T follicular helper cell (primary cell): ENCODE results near the gene DCBLD1.

Experiments used
- DNase-seq: peaks from one replicate; pipeline ENCODE4 v3.0.0-alpha.2; 2020; ENCODE audit warnings: low read depth

The DCBLD1 gene

GRCh38 chr6:117558818-117559217, 76.3 kb downstream of the DCBLD1 start:
- DNase-seq: no peak

- DNase-seq: no peak
Measured at GRCh38 chr6:117559299-117559698, 76.8 kb downstream of the DCBLD1 start.

- DNase-seq: no peak
Measured at GRCh38 chr6:117561128-117561527, 78.7 kb downstream of the DCBLD1 start.

- DNase-seq: no peak
Measured at GRCh38 chr6:117564681-117565080, 82.2 kb downstream of the DCBLD1 start.

GRCh38 chr6:117568247-117568646, 85.8 kb downstream of the DCBLD1 start:
- no peak for DNase-seq

GRCh38 chr6:117568831-117569410, 86.4 kb downstream of the DCBLD1 start:
- DNase-seq: no peak

GRCh38 chr6:117573006-117573680, 90.7 kb downstream of the DCBLD1 start:
- DNase-seq: no peak

GRCh38 chr6:117574198-117574597, 91.7 kb downstream of the DCBLD1 start:
- DNase-seq: no peak

- DNase-seq: no peak
Measured at GRCh38 chr6:117585647-117586046, 103.2 kb downstream of the DCBLD1 start.

GRCh38 chr6:117590447-117590846, 108.0 kb downstream of the DCBLD1 start:
- DNase-seq: no peak

GRCh38 chr6:117591405-117591804, 108.9 kb downstream of the DCBLD1 start:
- DNase-seq: no peak

GRCh38 chr6:117592983-117593759, 110.7 kb downstream of the DCBLD1 start:
- DNase-seq: no peak

GRCh38 chr6:117595099-117595923, 112.8 kb downstream of the DCBLD1 start:
- DNase-seq: no peak

- DNase-seq: no peak
Measured at GRCh38 chr6:117597755-117598154, 115.3 kb downstream of the DCBLD1 start.
